Duodenal mucosa (tissue), 2 donors: ENCODE measurements around the gene CFAP46.

ENCODE experiments used
- H3K27ac ChIP-seq: one replicate; pipeline ENCODE4 v1.7.0; 2013; ENCODE audit warnings: low read depth, low read length
- H3K27me3 ChIP-seq, 2 donors: one replicate each; pipeline ENCODE4 v1.7.0; 2013; ENCODE audit warnings: low read length in 2 of 2, control low read depth in 1 of 2; ENCODE audit not compliant: insufficient read depth in 2 of 2, control insufficient read depth in 1 of 2
- H3K36me3 ChIP-seq, 2 donors: one replicate each; pipeline ENCODE4 v1.7.0; 2013; ENCODE audit warnings: low read length in 2 of 2, control low read depth in 1 of 2; ENCODE audit not compliant: insufficient read depth in 2 of 2, control insufficient read depth in 1 of 2
- H3K4me1 ChIP-seq, 2 donors: one replicate each; pipeline ENCODE4 v1.7.0; 2013; ENCODE audit warnings: low read length in 2 of 2, control low read depth in 1 of 2; ENCODE audit not compliant: insufficient read depth in 2 of 2, control insufficient read depth in 1 of 2
- H3K4me3 ChIP-seq, 2 donors: one replicate each; pipeline ENCODE4 v1.7.0; 2013; ENCODE audit warnings: low read length in 2 of 2, low read depth in 1 of 2
- H3K9ac ChIP-seq, 2 donors: one replicate each; pipeline ENCODE4 v1.7.0; 2013; ENCODE audit warnings: low read length in 2 of 2, low read depth in 1 of 2
- H3K9me3 ChIP-seq, 2 donors: one replicate each; pipeline ENCODE4 v1.7.0; 2013; ENCODE audit warnings: low read length in 2 of 2, control low read depth in 1 of 2; ENCODE audit not compliant: control insufficient read depth in 1 of 2

Gene CFAP46

GRCh38 chr10:132835848-132836233 is 106.5 kb downstream of the CFAP46 start:
- Histone ChIP-seq H3K4me3 (no peak overlapping the region), H3K4me1 (no peaks in the 10 kb centered on the region), H3K9me3 (no peaks in the 10 kb centered on the region), H3K27me3 (peaks cover 10 to 18% of the 10 kb centered on the region in 2 donors), H3K9ac (no peak overlapping the region), H3K27ac (no peak overlapping the region), H3K36me3 (no peaks in the 10 kb centered on the region)

GRCh38 chr10:132834891-132835847 is 107.2 kb downstream of the CFAP46 start:
- no peaks in the 10 kb centered on the region for H3K9me3 ChIP-seq
- H3K36me3 ChIP-seq, result no peaks in the 10 kb centered on the region
- H3K27ac ChIP-seq, result no peak overlapping the region
- H3K9ac ChIP-seq, result no peak overlapping the region
- no peak overlapping the region for H3K4me3 ChIP-seq
- peaks cover 10 to 18% of the 10 kb centered on the region in 2 donors for H3K27me3 ChIP-seq
- no peaks in the 10 kb centered on the region for H3K4me1 ChIP-seq

- Histone ChIP-seq H3K4me1 (no peaks in the 10 kb centered on the region), H3K4me3 (no peak overlapping the region), H3K36me3 (no peaks in the 10 kb centered on the region), H3K27ac (no peak overlapping the region), H3K9ac (no peak overlapping the region), H3K9me3 (no peaks in the 10 kb centered on the region), H3K27me3 (peaks cover 10 to 18% of the 10 kb centered on the region in 2 donors)
These were observed 108.0 kb downstream of the CFAP46 start for GRCh38 chr10:132834311-132834761.

- Histone ChIP-seq H3K4me3 (no peak overlapping the region), H3K36me3 (no peaks in the 10 kb centered on the region), H3K27me3 (peaks cover 10 to 18% of the 10 kb centered on the region in 2 donors), H3K9ac (no peak overlapping the region), H3K27ac (no peak overlapping the region), H3K9me3 (no peaks in the 10 kb centered on the region), H3K4me1 (no peaks in the 10 kb centered on the region)
These were observed 108.8 kb downstream of the CFAP46 start for GRCh38 chr10:132833421-132834111.

- Histone ChIP-seq H3K4me1 (no peaks in the 10 kb centered on the region), H3K9me3 (no peaks in the 10 kb centered on the region), H3K4me3 (no peak overlapping the region), H3K27ac (no peak overlapping the region), H3K36me3 (no peaks in the 10 kb centered on the region), H3K9ac (no peak overlapping the region), H3K27me3 (peaks cover 10 to 18% of the 10 kb centered on the region in 2 donors)
These were observed 110.0 kb downstream of the CFAP46 start for GRCh38 chr10:132832186-132832969.

- peaks cover 0 to 3% of the 10 kb centered on the region in 2 donors for H3K9me3 ChIP-seq
- peaks cover 10 to 15% of the 10 kb centered on the region in 2 donors for H3K27me3 ChIP-seq
- no peak overlapping the region for H3K27ac ChIP-seq
- H3K9ac ChIP-seq, result no peak overlapping the region
- no peak overlapping the region for H3K4me3 ChIP-seq
- H3K36me3 ChIP-seq, result no peaks in the 10 kb centered on the region
- H3K4me1 ChIP-seq, result no peaks in the 10 kb centered on the region
These were observed 113.0 kb downstream of the CFAP46 start for GRCh38 chr10:132829403-132829802.

- Histone ChIP-seq H3K9me3 (peaks cover 0 to 3% of the 10 kb centered on the region in 2 donors), H3K4me3 (no peak overlapping the region), H3K36me3 (no peaks in the 10 kb centered on the region), H3K9ac (no peak overlapping the region), H3K4me1 (no peaks in the 10 kb centered on the region), H3K27ac (no peak overlapping the region), H3K27me3 (peaks cover 8 to 10% of the 10 kb centered on the region in 2 donors)
These were observed 113.7 kb downstream of the CFAP46 start for GRCh38 chr10:132828681-132829080.

GRCh38 chr10:132827861-132828539 is 114.4 kb downstream of the CFAP46 start:
- Histone ChIP-seq H3K9me3 (peaks cover 0 to 3% of the 10 kb centered on the region in 2 donors), H3K36me3 (no peaks in the 10 kb centered on the region), H3K27ac (no peak overlapping the region), H3K4me3 (no peak overlapping the region), H3K27me3 (peaks cover 5 to 10% of the 10 kb centered on the region in 2 donors), H3K9ac (no peak overlapping the region), H3K4me1 (no peaks in the 10 kb centered on the region)

- no peak overlapping the region for H3K4me3 ChIP-seq
- no peak overlapping the region for H3K27ac ChIP-seq
- peaks cover 0 to 8% of the 10 kb centered on the region in 2 donors for H3K27me3 ChIP-seq
- H3K36me3 ChIP-seq, result no peaks in the 10 kb centered on the region
- H3K9me3 ChIP-seq, result peaks cover 0 to 3% of the 10 kb centered on the region in 2 donors
- no peak overlapping the region for H3K9ac ChIP-seq
- H3K4me1 ChIP-seq, result no peaks in the 10 kb centered on the region
These were observed 115.0 kb downstream of the CFAP46 start for GRCh38 chr10:132827423-132827789.
